PC-3 (cell line): ENCODE data around the gene LGALS9. TPM values are rescaled to one million over a fixed set of nuclear protein-coding genes. Genes with fewer than 3 reads are reported as not detected.
"Not testable (repeated sequence)": the region's sequence is repeated elsewhere in the genome, so short reads cannot be mapped to it uniquely, and the experiment has no call there.

Source experiments
- ATAC-seq: fragments of 200-7000 bp; cut with Tn5 transposase; 2 replicates; pipeline ENCODE4 v1.9.1; 2020; ENCODE audit warnings: mild to moderate bottlenecking, moderate library complexity
- BruUV-seq: library from RNA; stranded (reverse); fragments of 400-500 nt; replicated peaks from 2 replicates; lab custom pipeline; 2021; lab: Mats Ljungman, UMichigan
- CTCF ChIA-PET: fragments of 300-600 bp; sonication (Branson Sonifier 250); formaldehyde crosslinking; loops from one replicate; lab custom pipeline; 2022; ENCODE audit warnings: antibody characterized with exemption; lab: Charles Lee
- POLR2A ChIA-PET: fragments of 300-600 bp; sonication (Branson Sonifier 250); formaldehyde crosslinking; loops from one replicate; lab custom pipeline; 2022; ENCODE audit warnings: antibody characterized with exemption; ENCODE audit not compliant: unreplicated experiment; lab: Charles Lee
- DNase-seq: peaks from one replicate; pipeline ENCODE4 v3.0.0-alpha.2; 2015
- H2AFZ ChIP-seq: fragments of 300-600 bp; sonication (generic); 2 replicates; pipeline ENCODE4 v1.6.0; 2016; ENCODE audit warnings: antibody characterized with exemption, low read length
- H3F3A ChIP-seq: fragments of 300-600 bp; sonication (generic); one replicate; pipeline ENCODE4 v1.6.0; 2017; ENCODE audit warnings: antibody characterized with exemption, low read length, control low read depth, mild to moderate bottlenecking; ENCODE audit not compliant: unreplicated experiment
- H3K27ac ChIP-seq: fragments of 300-600 bp; sonication (generic); 2 replicates; pipeline ENCODE4 v1.5.1; 2016; ENCODE audit warnings: mild to moderate bottlenecking, low read length
- H3K27me3 ChIP-seq: fragments of 300-600 bp; sonication (generic); 2 replicates; pipeline ENCODE4 v1.6.1; 2016; ENCODE audit warnings: low read length, mixed read lengths
- H3K36me3 ChIP-seq: fragments of 300-600 bp; sonication (generic); 2 replicates; pipeline ENCODE4 v1.6.1; 2016; ENCODE audit warnings: low read depth, mixed run types, low read length, mixed read lengths
- H3K4me1 ChIP-seq: fragments of 300-600 bp; sonication (generic); 2 replicates; pipeline ENCODE4 v1.5.1; 2016; ENCODE audit warnings: low read length; ENCODE audit not compliant: insufficient read depth
- H3K4me2 ChIP-seq: fragments of 300-600 bp; sonication (generic); 2 replicates; pipeline ENCODE4 v1.6.0; 2016; ENCODE audit warnings: low read length
- H3K4me3 ChIP-seq: fragments of 300-600 bp; sonication (generic); 2 replicates; pipeline ENCODE4 v1.5.1; 2016; ENCODE audit warnings: mild to moderate bottlenecking, low read length, mixed read lengths
- H3K79me2 ChIP-seq: fragments of 300-600 bp; sonication (generic); 2 replicates; pipeline ENCODE4 v1.6.1; 2017; ENCODE audit warnings: low read length, mixed read lengths
- H3K9ac ChIP-seq: fragments of 300-600 bp; sonication (generic); 2 replicates; pipeline ENCODE4 v1.6.0; 2016; ENCODE audit warnings: mild to moderate bottlenecking, low read length
- H3K9me2 ChIP-seq: fragments of 300-600 bp; sonication (generic); replicated peaks from 2 replicates; pipeline ENCODE4 v1.6.1; 2016; ENCODE audit warnings: mixed run types, low read length, mixed read lengths
- H3K9me3 ChIP-seq: fragments of 300-600 bp; sonication (generic); 2 replicates; pipeline ENCODE4 v1.6.1; 2016; ENCODE audit warnings: low read length, mixed read lengths
- H4K20me1 ChIP-seq: fragments of 300-600 bp; sonication (generic); 2 replicates; pipeline ENCODE4 v1.6.1; 2016; ENCODE audit warnings: low read length, mixed read lengths
- EZH2 ChIP-seq: fragments of 300-600 bp; sonication (generic); IDR thresholded peaks from one replicate; pipeline ENCODE4 v1.6.1; 2017; ENCODE audit warnings: antibody characterized with exemption, mild to moderate bottlenecking, low read length; ENCODE audit not compliant: unreplicated experiment
- EZH2phosphoT487 ChIP-seq: fragments of 300-600 bp; sonication (generic); IDR thresholded peaks from 2 replicates; pipeline ENCODE4 v1.6.1; 2018; ENCODE audit warnings: mild to moderate bottlenecking, antibody characterized with exemption, low read length, borderline replicate concordance
- intact Hi-C: fragments of 100-400 bp; cut with micrococcal nuclease; formaldehyde crosslinking; loops from 2 replicates; pipeline ENCODE4 v1.9.0; 2023
- total RNA-seq: library from RNA; depleted of rRNA; stranded (reverse); fragments of >200 nt; gene quantifications from 2 replicates; pipeline ENCODE4 v1.2.3, GENCODE V29; 2014
- TF ChIP-seq, protein P1 (sequence below): fragments of 300-600 bp; sonication (generic); conservative IDR thresholded peaks from 2 replicates; pipeline ENCODE4 v1.5.1; 2017; ENCODE audit warnings: antibody characterized with exemption, low read depth, mild to moderate bottlenecking, low read length

The LGALS9 gene
- total RNA-seq, 1 experiment from 2014 or later: 1.1 TPM

DNA sequence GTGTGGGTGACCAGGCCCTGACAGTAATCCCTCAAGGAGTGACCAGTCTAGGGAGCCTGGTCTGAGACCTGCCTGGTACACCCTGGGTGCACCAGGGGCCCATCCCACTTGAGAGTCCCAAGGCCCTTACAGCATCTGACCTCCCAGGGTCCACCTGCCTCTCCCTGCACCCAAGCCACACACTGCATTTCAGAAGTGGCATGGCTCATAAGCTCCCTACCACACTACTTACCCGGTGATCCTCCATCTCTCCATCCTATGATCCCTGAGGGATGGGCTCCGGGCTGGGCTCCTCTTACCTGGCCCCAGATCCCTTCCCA, 40.6 kb downstream of the LGALS9 start:
- Histone ChIP-seq H3K4me2 (no peak overlapping the region), H3K36me3 (no peaks in the 10 kb centered on the region), H3K27ac (no peak overlapping the region), H3F3A (no peaks in the 10 kb centered on the region), H3K9ac (no peak overlapping the region), H2AFZ (no peak overlapping the region), H3K27me3 (no peaks in the 10 kb centered on the region), H3K79me2 (no peaks in the 10 kb centered on the region), H4K20me1 (no peaks in the 10 kb centered on the region), H3K9me3 (no peaks in the 10 kb centered on the region), H3K4me3 (no peak overlapping the region), H3K4me1 (no peaks in the 10 kb centered on the region), H3K9me2 (no peaks in the 10 kb centered on the region)
- ATAC-seq (no peak), DNase-seq (no peak)
- ChIA-PET POLR2A (no interaction called here), CTCF (no interaction called here)
- TF ChIP-seq EZH2phosphoT487 (no peak), EZH2 (no peak)
- TF ChIP-seq, protein P1, sequence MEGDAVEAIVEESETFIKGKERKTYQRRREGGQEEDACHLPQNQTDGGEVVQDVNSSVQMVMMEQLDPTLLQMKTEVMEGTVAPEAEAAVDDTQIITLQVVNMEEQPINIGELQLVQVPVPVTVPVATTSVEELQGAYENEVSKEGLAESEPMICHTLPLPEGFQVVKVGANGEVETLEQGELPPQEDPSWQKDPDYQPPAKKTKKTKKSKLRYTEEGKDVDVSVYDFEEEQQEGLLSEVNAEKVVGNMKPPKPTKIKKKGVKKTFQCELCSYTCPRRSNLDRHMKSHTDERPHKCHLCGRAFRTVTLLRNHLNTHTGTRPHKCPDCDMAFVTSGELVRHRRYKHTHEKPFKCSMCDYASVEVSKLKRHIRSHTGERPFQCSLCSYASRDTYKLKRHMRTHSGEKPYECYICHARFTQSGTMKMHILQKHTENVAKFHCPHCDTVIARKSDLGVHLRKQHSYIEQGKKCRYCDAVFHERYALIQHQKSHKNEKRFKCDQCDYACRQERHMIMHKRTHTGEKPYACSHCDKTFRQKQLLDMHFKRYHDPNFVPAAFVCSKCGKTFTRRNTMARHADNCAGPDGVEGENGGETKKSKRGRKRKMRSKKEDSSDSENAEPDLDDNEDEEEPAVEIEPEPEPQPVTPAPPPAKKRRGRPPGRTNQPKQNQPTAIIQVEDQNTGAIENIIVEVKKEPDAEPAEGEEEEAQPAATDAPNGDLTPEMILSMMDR: no peak
- no TSS peak for BruUV-seq
- intact Hi-C loops: no loop called here

DNA sequence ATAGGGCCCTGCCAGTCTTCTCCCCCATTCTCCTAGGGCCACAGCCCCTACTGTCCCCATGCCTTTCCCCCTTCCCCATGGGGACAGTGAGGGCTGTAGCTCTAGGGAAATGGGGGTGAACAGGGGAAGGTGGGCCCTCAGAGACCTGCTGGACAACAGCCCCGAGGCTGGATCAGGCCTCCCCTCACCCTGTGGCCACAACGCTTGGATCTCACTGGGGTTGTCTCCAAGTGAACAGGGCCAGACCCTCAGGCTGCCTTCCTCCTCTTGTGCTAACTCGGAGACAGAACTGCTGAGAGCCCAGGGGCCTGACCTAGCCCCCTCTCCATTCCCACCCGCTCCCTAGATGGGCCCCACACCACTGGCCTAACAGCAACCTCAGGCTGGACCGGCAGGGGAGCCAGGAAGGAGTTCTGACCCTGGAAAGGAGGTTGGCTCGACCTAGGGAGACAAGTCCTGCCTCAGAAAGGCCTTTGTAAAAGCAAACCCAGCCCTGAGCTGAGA, 41.0 kb downstream of the LGALS9 start:
- CTCF ChIA-PET, H3K36me3 ChIP-seq, H3K27ac ChIP-seq, H3K9me2 ChIP-seq, H3K9ac ChIP-seq, POLR2A ChIA-PET, H4K20me1 ChIP-seq, H3K79me2 ChIP-seq, intact Hi-C loops, H2AFZ ChIP-seq, H3F3A ChIP-seq, ATAC-seq, H3K9me3 ChIP-seq, H3K4me1 ChIP-seq, DNase-seq, H3K4me2 ChIP-seq, BruUV-seq, H3K27me3 ChIP-seq, H3K4me3 ChIP-seq: not testable (repeated sequence)

DNA sequence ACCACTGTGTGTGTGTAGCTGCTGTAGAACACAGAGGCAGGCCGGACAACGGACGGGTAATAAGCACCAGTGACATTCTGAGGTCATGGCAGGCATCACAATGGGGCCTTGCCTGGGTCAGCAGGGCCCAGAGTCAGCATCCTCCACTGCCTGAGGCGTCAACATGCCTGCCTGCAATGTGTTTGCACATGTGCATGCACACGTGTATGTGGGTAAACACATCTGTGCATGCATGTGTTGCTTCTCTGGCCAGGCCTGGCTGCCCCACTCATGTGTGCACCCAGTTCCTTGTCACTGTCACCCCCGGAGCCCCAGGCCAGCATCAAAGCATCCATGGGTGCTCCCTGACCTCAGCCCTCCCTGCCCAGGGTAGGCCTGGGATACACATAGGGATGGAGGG, 43.3 kb downstream of the LGALS9 start:
- H4K20me1 ChIP-seq: no peaks in the 10 kb centered on the region
- POLR2A ChIA-PET: no interaction called here
- BruUV-seq: no TSS peak

More for the DNA sequence above, 43.3 kb downstream of the LGALS9 start:
- no peak overlapping the region for H2AFZ ChIP-seq
- ATAC-seq (no peak), DNase-seq (no peak)
- H3F3A ChIP-seq: no peaks in the 10 kb centered on the region
- H3K9ac ChIP-seq: no peak overlapping the region
- intact Hi-C loops: no loop called here
- H3K36me3 ChIP-seq: no peaks in the 10 kb centered on the region
- H3K4me1 ChIP-seq: no peaks in the 10 kb centered on the region
- TF ChIP-seq, protein P1: no peak
- TF ChIP-seq EZH2 (no peak), EZH2phosphoT487 (no peak)
- no peaks in the 10 kb centered on the region for H3K9me2 ChIP-seq
- H3K4me3 ChIP-seq: no peak overlapping the region
- no peaks in the 10 kb centered on the region for H3K9me3 ChIP-seq
- no peak overlapping the region for H3K4me2 ChIP-seq
- no peak overlapping the region for H3K27ac ChIP-seq
- no peaks in the 10 kb centered on the region for H3K79me2 ChIP-seq
- no peaks in the 10 kb centered on the region for H3K27me3 ChIP-seq
- CTCF ChIA-PET: no interaction called here
